Neural cell (in vitro differentiated cells): Measurements from ENCODE around the gene HGD. TPM values are rescaled to one million over a fixed set of nuclear protein-coding genes. Genes with fewer than 3 reads are reported as not detected.

ENCODE experiments used
- H2AFZ ChIP-seq: fragments of 200-600, 300-800 bp; sonication (generic), shearing (Covaris generic); 2 replicates; pipeline ENCODE4 v1.6.0; 2014; ENCODE audit warnings: low read depth, mild to moderate bottlenecking, antibody characterized with exemption, low read length, moderate library complexity
- H3F3A ChIP-seq: fragments of 200-600 bp; shearing (Covaris generic); 2 replicates; pipeline ENCODE4 v1.6.1; 2016; ENCODE audit warnings: mild to moderate bottlenecking, moderate library complexity, mixed read lengths, antibody characterized with exemption, low read length; ENCODE audit not compliant: insufficient read depth, poor library complexity, severe bottlenecking
- H3K27ac ChIP-seq: fragments of 200-600, 300-800 bp; sonication (generic), shearing (Covaris generic); 2 replicates; pipeline ENCODE4 v1.5.1; 2014; ENCODE audit warnings: mild to moderate bottlenecking, low read length, moderate library complexity
- H3K27me3 ChIP-seq: fragments of 300-800, 200-600 bp; sonication (generic), shearing (Covaris generic); 2 replicates; pipeline ENCODE4 v1.6.0; 2014; ENCODE audit warnings: mild to moderate bottlenecking, low read depth, low read length, moderate library complexity; ENCODE audit not compliant: insufficient read depth
- H3K36me3 ChIP-seq: fragments of 300-800, 200-600 bp; sonication (generic), shearing (Covaris generic); 2 replicates; pipeline ENCODE4 v1.5.1; 2014; ENCODE audit warnings: mild to moderate bottlenecking, antibody characterized with exemption, low read length, moderate library complexity; ENCODE audit not compliant: insufficient read depth
- H3K4me2 ChIP-seq: fragments of 300-800, 200-600 bp; sonication (generic), shearing (Covaris generic); 2 replicates; pipeline ENCODE4 v1.6.0; 2014; ENCODE audit warnings: mild to moderate bottlenecking, low read length
- H3K4me3 ChIP-seq: fragments of 300-800, 200-600 bp; sonication (generic), shearing (Covaris generic); 2 replicates; pipeline ENCODE4 v1.5.1; 2014; ENCODE audit warnings: mild to moderate bottlenecking, low read length, moderate library complexity
- H3K79me2 ChIP-seq: fragments of 200-600 bp; shearing (Covaris generic); replicated peaks from 2 replicates; pipeline ENCODE4 v1.6.0; 2014; ENCODE audit warnings: mild to moderate bottlenecking, low read length, moderate library complexity; ENCODE audit not compliant: insufficient read depth
- H3K9ac ChIP-seq: fragments of 300-800, 200-600 bp; sonication (generic), shearing (Covaris generic); 2 replicates; pipeline ENCODE4 v1.6.1; 2016; ENCODE audit warnings: mild to moderate bottlenecking, low read length, mixed read lengths
- H3K9me2 ChIP-seq: fragments of 200-600 bp; shearing (Covaris generic); 2 replicates; pipeline ENCODE4 v1.6.1; 2016; ENCODE audit warnings: mild to moderate bottlenecking, low read length, mixed read lengths; ENCODE audit not compliant: insufficient read depth
- H3K9me3 ChIP-seq: fragments of 200-600, 300-800 bp; sonication (generic), shearing (Covaris generic); 2 replicates; pipeline ENCODE4 v1.6.1; 2016; ENCODE audit warnings: mild to moderate bottlenecking, mixed run types, low read length, moderate library complexity, mixed read lengths
- H4K20me1 ChIP-seq: fragments of 200-600 bp; shearing (Covaris generic); 2 replicates; pipeline ENCODE4 v1.6.1; 2016; ENCODE audit warnings: mild to moderate bottlenecking, mixed run types; ENCODE audit not compliant: insufficient read depth
- CTCF ChIP-seq: fragments of 450-650 bp; IDR thresholded peaks from 2 replicates; pipeline ENCODE4 v1.5.1; 2014; ENCODE audit warnings: antibody characterized with exemption, mild to moderate bottlenecking, moderate library complexity; ENCODE audit not compliant: poor library complexity, severe bottlenecking
- EP300 ChIP-seq: fragments of 450-650 bp; conservative IDR thresholded peaks from 2 replicates; pipeline ENCODE4 v1.6.1; 2014; ENCODE audit warnings: antibody characterized with exemption, mild to moderate bottlenecking, moderate library complexity; ENCODE audit not compliant: poor library complexity, severe bottlenecking
- EZH2 ChIP-seq: fragments of 200-600, 300-800 bp; shearing (Covaris generic), sonication (generic); IDR thresholded peaks from 2 replicates; pipeline ENCODE4 v1.6.1; 2014; ENCODE audit warnings: antibody characterized with exemption, low read length, borderline replicate concordance, mild to moderate bottlenecking; ENCODE audit not compliant: insufficient read depth, poor library complexity, severe bottlenecking
- POLR2AphosphoS5 ChIP-seq: IDR thresholded peaks from 2 replicates; pipeline ENCODE4 v1.6.1; 2012
- RAD21 ChIP-seq: fragments of 450-650 bp; conservative IDR thresholded peaks from 2 replicates; pipeline ENCODE4 v1.6.1; 2014; ENCODE audit warnings: antibody characterized with exemption, mild to moderate bottlenecking, moderate library complexity
- SMC3 ChIP-seq: fragments of 450-650 bp; conservative IDR thresholded peaks from 2 replicates; pipeline ENCODE4 v1.6.1; 2014; ENCODE audit warnings: antibody characterized with exemption, mild to moderate bottlenecking, moderate library complexity; ENCODE audit not compliant: poor library complexity
- polyA plus RNA-seq: library from polyadenylated mRNA; depleted of rRNA; stranded (reverse); fragments of >200 nt; gene quantifications from 2 replicates; pipeline ENCODE4 v1.2.3, GENCODE V29; 2014
- TF ChIP-seq, protein P1 (sequence below): IDR thresholded peaks from 2 replicates; pipeline ENCODE4 v1.6.1; 2012; ENCODE audit warnings: borderline replicate concordance

The HGD gene
- polyA plus RNA-seq, 1 donor from 2014 or later, result not detected

GRCh38 chr3:120608506-120608905, 73.5 kb downstream of the HGD start:
- Histone ChIP-seq H3K4me3 (no peak overlapping the region), H3F3A (no peaks in the 10 kb centered on the region), H3K36me3 (no peaks in the 10 kb centered on the region), H4K20me1 (no peaks in the 10 kb centered on the region), H3K27me3 (no peaks in the 10 kb centered on the region), H3K9me3 (no peaks in the 10 kb centered on the region), H2AFZ (no peak overlapping the region), H3K27ac (no peak overlapping the region), H3K79me2 (no peaks in the 10 kb centered on the region), H3K4me2 (no peak overlapping the region), H3K9me2 (no peaks in the 10 kb centered on the region), H3K9ac (no peak overlapping the region)
- no peak for TF ChIP-seq EZH2
- TF ChIP-seq, protein P1, sequence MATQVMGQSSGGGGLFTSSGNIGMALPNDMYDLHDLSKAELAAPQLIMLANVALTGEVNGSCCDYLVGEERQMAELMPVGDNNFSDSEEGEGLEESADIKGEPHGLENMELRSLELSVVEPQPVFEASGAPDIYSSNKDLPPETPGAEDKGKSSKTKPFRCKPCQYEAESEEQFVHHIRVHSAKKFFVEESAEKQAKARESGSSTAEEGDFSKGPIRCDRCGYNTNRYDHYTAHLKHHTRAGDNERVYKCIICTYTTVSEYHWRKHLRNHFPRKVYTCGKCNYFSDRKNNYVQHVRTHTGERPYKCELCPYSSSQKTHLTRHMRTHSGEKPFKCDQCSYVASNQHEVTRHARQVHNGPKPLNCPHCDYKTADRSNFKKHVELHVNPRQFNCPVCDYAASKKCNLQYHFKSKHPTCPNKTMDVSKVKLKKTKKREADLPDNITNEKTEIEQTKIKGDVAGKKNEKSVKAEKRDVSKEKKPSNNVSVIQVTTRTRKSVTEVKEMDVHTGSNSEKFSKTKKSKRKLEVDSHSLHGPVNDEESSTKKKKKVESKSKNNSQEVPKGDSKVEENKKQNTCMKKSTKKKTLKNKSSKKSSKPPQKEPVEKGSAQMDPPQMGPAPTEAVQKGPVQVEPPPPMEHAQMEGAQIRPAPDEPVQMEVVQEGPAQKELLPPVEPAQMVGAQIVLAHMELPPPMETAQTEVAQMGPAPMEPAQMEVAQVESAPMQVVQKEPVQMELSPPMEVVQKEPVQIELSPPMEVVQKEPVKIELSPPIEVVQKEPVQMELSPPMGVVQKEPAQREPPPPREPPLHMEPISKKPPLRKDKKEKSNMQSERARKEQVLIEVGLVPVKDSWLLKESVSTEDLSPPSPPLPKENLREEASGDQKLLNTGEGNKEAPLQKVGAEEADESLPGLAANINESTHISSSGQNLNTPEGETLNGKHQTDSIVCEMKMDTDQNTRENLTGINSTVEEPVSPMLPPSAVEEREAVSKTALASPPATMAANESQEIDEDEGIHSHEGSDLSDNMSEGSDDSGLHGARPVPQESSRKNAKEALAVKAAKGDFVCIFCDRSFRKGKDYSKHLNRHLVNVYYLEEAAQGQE, result no peak
- no peak for TF ChIP-seq SMC3
- no peak for TF ChIP-seq EP300
- TF ChIP-seq POLR2AphosphoS5, result no peak
- TF ChIP-seq RAD21, result no peak

GRCh38 chr3:120604784-120605183, 77.3 kb downstream of the HGD start:
- Histone ChIP-seq H3K9ac (no peak overlapping the region), H4K20me1 (no peaks in the 10 kb centered on the region), H3K36me3 (no peaks in the 10 kb centered on the region), H2AFZ (no peak overlapping the region), H3K27me3 (no peaks in the 10 kb centered on the region), H3K9me3 (no peaks in the 10 kb centered on the region), H3K9me2 (no peaks in the 10 kb centered on the region), H3K4me2 (no peak overlapping the region), H3K27ac (no peak overlapping the region), H3F3A (no peaks in the 10 kb centered on the region), H3K4me3 (no peak overlapping the region), H3K79me2 (no peaks in the 10 kb centered on the region)
- TF ChIP-seq, protein P1, result no peak
- TF ChIP-seq CTCF, result no peak
- TF ChIP-seq POLR2AphosphoS5, result no peak
- TF ChIP-seq EZH2, result no peak
- no peak for TF ChIP-seq EP300
- TF ChIP-seq SMC3, result no peak
